Ishikawa (cell line): Measurements from ENCODE around the gene COL21A1.

Experiments
- CEBPB ChIP-seq: IDR thresholded peaks from 2 replicates; pipeline ENCODE4 v1.6.1; 2012
- EGR1 ChIP-seq: IDR thresholded peaks from 2 replicates; pipeline ENCODE4 v1.6.1; 2012
- EP300 ChIP-seq: IDR thresholded peaks from 2 replicates; pipeline ENCODE4 v1.6.1; 2012; ENCODE audit warnings: borderline replicate concordance
- FOXM1 ChIP-seq: IDR thresholded peaks from 2 replicates; pipeline ENCODE4 v1.6.1; 2012; ENCODE audit warnings: low read depth, borderline replicate concordance
- NFIC ChIP-seq: IDR thresholded peaks from 2 replicates; pipeline ENCODE4 v1.6.1; 2012
- RAD21 ChIP-seq: IDR thresholded peaks from 2 replicates; pipeline ENCODE4 v1.6.1; 2012; ENCODE audit warnings: low read depth
- TAF1 ChIP-seq: IDR thresholded peaks from 2 replicates; pipeline ENCODE4 v1.6.1; 2012; ENCODE audit warnings: low read depth, mild to moderate bottlenecking
- TCF12 ChIP-seq: IDR thresholded peaks from 2 replicates; pipeline ENCODE4 v1.6.1; 2012; ENCODE audit warnings: low read depth
- TEAD4 ChIP-seq: IDR thresholded peaks from 2 replicates; pipeline ENCODE4 v1.6.1; 2012
- YY1 ChIP-seq: IDR thresholded peaks from 2 replicates; pipeline ENCODE4 v1.6.1; 2012; ENCODE audit warnings: low read depth
- ZBTB7A ChIP-seq: IDR thresholded peaks from 2 replicates; pipeline ENCODE4 v1.6.1; 2012; ENCODE audit warnings: low read depth
- TF ChIP-seq, protein P1 (sequence below): IDR thresholded peaks from 2 replicates; pipeline ENCODE4 v1.6.1; 2012
- TF ChIP-seq, protein P2 (sequence below): IDR thresholded peaks from 2 replicates; pipeline ENCODE4 v1.6.1; 2012; ENCODE audit warnings: low read depth, mild to moderate bottlenecking

DNA sequence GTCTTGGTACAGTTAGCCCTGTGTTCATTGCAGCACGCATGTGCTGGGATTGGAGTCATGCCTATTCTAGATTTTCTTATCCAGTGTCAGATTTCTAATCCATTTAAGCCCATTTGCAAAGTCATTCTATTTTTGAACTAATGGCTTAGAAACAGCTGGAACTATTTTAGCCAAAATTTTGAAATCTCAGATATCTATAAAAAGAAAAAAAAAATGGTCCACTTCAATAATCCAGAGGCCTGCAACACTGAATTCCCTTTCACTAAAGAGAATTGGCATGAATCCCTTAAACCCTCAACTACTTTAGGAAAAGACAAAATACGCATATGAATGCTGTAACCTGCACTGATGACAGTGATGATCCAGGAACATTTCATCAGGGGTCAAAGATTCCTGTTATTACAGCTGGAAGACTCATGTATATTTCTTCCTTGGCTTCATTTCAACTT, 1.5 kb downstream of the COL21A1 start:
- no peak for TF ChIP-seq FOXM1
- TF ChIP-seq, protein P1, sequence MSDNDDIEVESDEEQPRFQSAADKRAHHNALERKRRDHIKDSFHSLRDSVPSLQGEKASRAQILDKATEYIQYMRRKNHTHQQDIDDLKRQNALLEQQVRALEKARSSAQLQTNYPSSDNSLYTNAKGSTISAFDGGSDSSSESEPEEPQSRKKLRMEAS = no peak
- TF ChIP-seq EP300 = no peak
- no peak for TF ChIP-seq NFIC
- TF ChIP-seq, protein P2, sequence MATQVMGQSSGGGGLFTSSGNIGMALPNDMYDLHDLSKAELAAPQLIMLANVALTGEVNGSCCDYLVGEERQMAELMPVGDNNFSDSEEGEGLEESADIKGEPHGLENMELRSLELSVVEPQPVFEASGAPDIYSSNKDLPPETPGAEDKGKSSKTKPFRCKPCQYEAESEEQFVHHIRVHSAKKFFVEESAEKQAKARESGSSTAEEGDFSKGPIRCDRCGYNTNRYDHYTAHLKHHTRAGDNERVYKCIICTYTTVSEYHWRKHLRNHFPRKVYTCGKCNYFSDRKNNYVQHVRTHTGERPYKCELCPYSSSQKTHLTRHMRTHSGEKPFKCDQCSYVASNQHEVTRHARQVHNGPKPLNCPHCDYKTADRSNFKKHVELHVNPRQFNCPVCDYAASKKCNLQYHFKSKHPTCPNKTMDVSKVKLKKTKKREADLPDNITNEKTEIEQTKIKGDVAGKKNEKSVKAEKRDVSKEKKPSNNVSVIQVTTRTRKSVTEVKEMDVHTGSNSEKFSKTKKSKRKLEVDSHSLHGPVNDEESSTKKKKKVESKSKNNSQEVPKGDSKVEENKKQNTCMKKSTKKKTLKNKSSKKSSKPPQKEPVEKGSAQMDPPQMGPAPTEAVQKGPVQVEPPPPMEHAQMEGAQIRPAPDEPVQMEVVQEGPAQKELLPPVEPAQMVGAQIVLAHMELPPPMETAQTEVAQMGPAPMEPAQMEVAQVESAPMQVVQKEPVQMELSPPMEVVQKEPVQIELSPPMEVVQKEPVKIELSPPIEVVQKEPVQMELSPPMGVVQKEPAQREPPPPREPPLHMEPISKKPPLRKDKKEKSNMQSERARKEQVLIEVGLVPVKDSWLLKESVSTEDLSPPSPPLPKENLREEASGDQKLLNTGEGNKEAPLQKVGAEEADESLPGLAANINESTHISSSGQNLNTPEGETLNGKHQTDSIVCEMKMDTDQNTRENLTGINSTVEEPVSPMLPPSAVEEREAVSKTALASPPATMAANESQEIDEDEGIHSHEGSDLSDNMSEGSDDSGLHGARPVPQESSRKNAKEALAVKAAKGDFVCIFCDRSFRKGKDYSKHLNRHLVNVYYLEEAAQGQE = no peak
- no peak for TF ChIP-seq ZBTB7A
- TF ChIP-seq TCF12 = no peak
- no peak for TF ChIP-seq RAD21
- TF ChIP-seq TAF1 = no peak
- TF ChIP-seq TEAD4 = no peak
- TF ChIP-seq YY1 = no peak
- TF ChIP-seq EGR1 = no peak
- TF ChIP-seq CEBPB = no peak
